K562 (cell line): ENCODE results near the gene SON. TPM values are rescaled to one million over a fixed set of nuclear protein-coding genes. Genes with fewer than 3 reads are reported as not detected.

ENCODE experiments used
- ARNT ChIP-seq, 2 experiments: fragments of 450-650 bp; IDR thresholded peaks; 2 replicates each; pipeline ENCODE4 v1.6.1; 2016; ENCODE audit warnings: mild to moderate bottlenecking in 1 of 2
- EGR1 ChIP-seq: fragments of 450-650 bp; conservative IDR thresholded peaks from 2 replicates; pipeline ENCODE4 v1.6.1; 2017; ENCODE audit warnings: mild to moderate bottlenecking
- HDAC3 ChIP-seq: fragments of 450-650 bp; IDR thresholded peaks from 2 replicates; pipeline ENCODE4 v1.6.1; 2018; ENCODE audit warnings: borderline replicate concordance, mild to moderate bottlenecking, moderate library complexity; ENCODE audit not compliant: partially characterized antibody
- HOXB6 ChIP-seq: fragments of 250-450 bp; sonication (Bioruptor Pico); IDR thresholded peaks from 2 replicates; pipeline ENCODE4 v1.5.1; 2022; ENCODE audit warnings: mild to moderate bottlenecking, borderline replicate concordance
- SAP30 ChIP-seq: fragments of 200-600 bp; sonication (generic); IDR thresholded peaks from 2 replicates; pipeline ENCODE4 v1.6.1; 2012; ENCODE audit warnings: borderline replicate concordance, low read depth, mild to moderate bottlenecking, moderate library complexity, low read length, control low read depth, inconsistent platforms; ENCODE audit not compliant: insufficient read depth, poor library complexity, severe bottlenecking
- SREBF1 ChIP-seq: fragments of 150-350 bp; IDR thresholded peaks from 2 replicates; pipeline ENCODE4 v1.6.1; 2014; ENCODE audit warnings: antibody characterized with exemption, low read depth, low read length, borderline replicate concordance
- ZFP36 ChIP-seq: fragments of 150-350 bp; IDR thresholded peaks from 2 replicates; pipeline ENCODE4 v1.6.1; 2018; ENCODE audit warnings: low read length, low read depth; ENCODE audit not compliant: partially characterized antibody
- ZNF282 ChIP-seq: sonication (generic); formaldehyde crosslinking; IDR thresholded peaks from 2 replicates; pipeline ENCODE4 v1.8.1; 2023; ENCODE audit warnings: missing genetic modification reagents
- ZNF324 ChIP-seq: fragments of 250-450 bp; sonication (Bioruptor Pico); IDR thresholded peaks from 2 replicates; pipeline ENCODE4 v1.4.0; 2020; ENCODE audit warnings: mild to moderate bottlenecking
- ZNF354B ChIP-seq: fragments of 250-450 bp; sonication (Bioruptor Pico); IDR thresholded peaks from 2 replicates; pipeline ENCODE4 v1.4.0; 2020
- ZNF444 ChIP-seq: fragments of 250-450 bp; sonication (Bioruptor Pico); IDR thresholded peaks from 2 replicates; pipeline ENCODE4 v1.4.0; 2020; ENCODE audit warnings: mild to moderate bottlenecking, moderate library complexity
- polyA plus RNA-seq, 8 experiments: library from polyadenylated mRNA; depleted of rRNA in 4 of 8; stranded (reverse) in 5 of 8; unstranded in 3 of 8; fragments of >200 nt; fragmentation: Nextera tagmentation in 2 of 8; fragmentation: Illumina TruSeq in 1 of 8; extraction: Ambion mirVana in 2 of 8; extraction: Trizol in 1 of 8; gene quantifications; 2 replicates each; pipeline versions ENCODE4 v1.2.1 to v1.2.3, GENCODE V29; 2011 to 2014; ENCODE audit warnings: inconsistent platforms in 1 of 8, missing spikeins in 1 of 8
- total RNA-seq, 7 experiments: library from RNA; depleted of rRNA in 6 of 7; stranded (reverse); fragments of >200 nt in 6 of 7; fragmentation: Illumina TruSeq in 2 of 7; extraction: Trizol in 2 of 7; gene quantifications; 2 replicates each; pipeline versions ENCODE4 v1.2.1 to v1.2.3, GENCODE V29; 2011 to 2021; ENCODE audit warnings: low replicate concordance in 1 of 7

The SON gene
- total and polyA plus RNA-seq, 9 of the 15 experiments (the other 6 are each of a cell fraction or from before 2014, with no cell fraction given), result 105 to 742 (median 187) TPM

DNA sequence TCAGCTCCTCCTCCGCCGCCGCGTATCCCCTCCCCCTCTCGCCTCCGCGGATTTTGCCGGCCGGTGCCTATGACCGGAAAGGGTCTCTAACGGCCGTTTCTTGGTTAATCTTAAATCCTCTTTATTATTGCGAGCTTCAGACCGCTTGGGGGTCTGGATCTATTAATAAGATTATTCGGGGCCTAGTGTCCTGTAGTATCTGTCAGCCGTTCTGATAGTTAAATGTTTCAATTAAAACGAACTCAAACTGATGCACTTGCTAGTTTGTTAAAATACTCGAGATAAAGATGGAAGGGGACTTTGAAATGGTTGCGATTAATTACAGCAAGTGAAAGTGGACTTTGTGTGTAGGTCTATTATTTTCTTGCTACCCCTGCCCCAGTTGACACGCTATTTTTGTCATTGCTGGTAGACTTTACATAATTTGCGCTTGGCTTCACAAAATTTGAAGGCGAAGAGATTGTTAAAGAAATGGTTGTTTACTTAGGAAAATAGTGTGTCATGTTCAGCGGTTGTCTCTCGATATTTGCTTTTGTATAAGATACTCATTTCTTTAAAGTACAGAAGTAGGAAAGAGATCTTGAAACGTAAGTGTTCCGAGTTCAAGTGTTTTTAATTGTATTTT lies 779 bp downstream of the SON start (continued):
- peak; percentile 97 for TF ChIP-seq EGR1
- TF ChIP-seq SAP30, result no peak
- no peak for TF ChIP-seq ZNF354B (CRISPR knock-in tag)
- 0 out of 4 replicates have a peak, but pooled peaks of 1 of the 2 experiments have one; percentile 11 for TF ChIP-seq ARNT (IDR thresholded peaks at IDR 0.05)
- TF ChIP-seq HOXB6 (CRISPR knock-in tag), result 0 out of 2 replicates have a peak, but pooled peaks have one; percentile 82
- TF ChIP-seq ZFP36, result no peak
- TF ChIP-seq ZNF324 (CRISPR knock-in tag), result 0 out of 2 replicates have a peak, but pooled peaks have one; percentile 25
- no peak for TF ChIP-seq SREBF1
- TF ChIP-seq HDAC3, result peak; percentile 32
- no peak for TF ChIP-seq ZNF444 (CRISPR knock-in tag)
- no peak for TF ChIP-seq ZNF282 (CRISPR knock-in tag)
